ENCODE data around the gene BLOC1S5.

BLOC1S5 gene

GRCh38 chr6:8066108-8066507 is 1.9 kb upstream of the BLOC1S5 start:
- POLR2A ChIA-PET = no interaction called here
- CTCF ChIA-PET = no interaction called here
- DNase-seq (ENCODE audit: low read depth, low spot score) = no peak

GRCh38 chr6:8065519-8065911 is 1.3 kb upstream of the BLOC1S5 start:
- no peak overlapping the region for H3K4me3 ChIP-seq (ENCODE audit: low read depth, low read length)
- TF ChIP-seq CTCF (IDR thresholded peaks at IDR 0.05; ENCODE audit: insufficient read depth, low read length, missing control alignments) = no peak
- POLR2A ChIA-PET = no interaction called here
- DNase-seq (ENCODE audit: low read depth, low spot score) = no peak
- CTCF ChIA-PET = interaction anchor here (2.3 kb wide), 1 partner anchor 153 kb away, joined by 14 read pairs; no protein-coding TSS in a partner anchor

More at GRCh38 chr6:8066108-8066507, 1.9 kb upstream of the BLOC1S5 start:
- no peak for TF ChIP-seq CTCF (IDR thresholded peaks at IDR 0.05; ENCODE audit: insufficient read depth, low read length, missing control alignments)
- H3K4me3 ChIP-seq (ENCODE audit: low read depth, low read length) = no peak overlapping the region

- TF ChIP-seq CTCF (IDR thresholded peaks at IDR 0.05; ENCODE audit: insufficient read depth, low read length, missing control alignments) = no peak
- H3K4me3 ChIP-seq (ENCODE audit: low read depth, low read length) = peak overlapping the region; percentile 42
- no peak for DNase-seq (ENCODE audit: low read depth, low spot score)
- CTCF ChIA-PET = interaction anchor here (1.3 to 2.3 kb wide), 2 partner anchors 20 to 154 kb away, joined by 4 to 14 read pairs; no protein-coding TSS in a partner anchor
- POLR2A ChIA-PET = interaction anchor here (0.9 to 1.4 kb wide), 2 partner anchors 15 to 334 kb away, joined by 3 read pairs; no protein-coding TSS in a partner anchor
These were observed 689 bp upstream of the BLOC1S5 start for GRCh38 chr6:8064638-8065518.

- ChIA-PET CTCF (no interaction called here), POLR2A (no interaction called here)
- no peak for DNase-seq (ENCODE audit: low read depth, low spot score)
- H3K4me3 ChIP-seq (ENCODE audit: low read depth, low read length) = no peak overlapping the region
- no peak for TF ChIP-seq CTCF (IDR thresholded peaks at IDR 0.05; ENCODE audit: insufficient read depth, low read length, missing control alignments)
These were observed 2.5 kb downstream of the BLOC1S5 start for GRCh38 chr6:8061736-8062135.

- ChIA-PET CTCF (interaction anchor here (0.8 to 5.8 kb wide), 16 partner anchors 9 to 785 kb away, joined by 3 to 211 read pairs (median 7); partner anchors contain the start of genes BMP6 and SNRNP48), POLR2A (no interaction called here)
These were observed 3.8 kb downstream of the BLOC1S5 start for GRCh38 chr6:8060346-8060745.

More at GRCh38 chr6:8060346-8060745, 3.8 kb downstream of the BLOC1S5 start:
- no peak overlapping the region for H3K4me3 ChIP-seq (ENCODE audit: low read depth, low read length)
- DNase-seq (ENCODE audit: low read depth, low spot score) = no peak
- TF ChIP-seq CTCF (IDR thresholded peaks at IDR 0.05; ENCODE audit: insufficient read depth, low read length, missing control alignments) = no peak

Measured in AG04449 (cell line).